ENCODE measurements around the gene CLTCL1.

CLTCL1 gene

GRCh38 chr22:19147195-19147780, 144.2 kb downstream of the CLTCL1 start:
- DNase-seq: no peak

GRCh38 chr22:19146215-19146968, 145.1 kb downstream of the CLTCL1 start:
- no peak for DNase-seq

- DNase-seq: no peak
Measured at GRCh38 chr22:19143967-19144400, 147.5 kb downstream of the CLTCL1 start.

- no peak for DNase-seq
Measured at GRCh38 chr22:19143212-19143611, 148.3 kb downstream of the CLTCL1 start.

- no peak for DNase-seq
Measured at GRCh38 chr22:19142394-19142793, 149.1 kb downstream of the CLTCL1 start.

- no peak for DNase-seq
Measured at GRCh38 chr22:19139974-19140373, 151.5 kb downstream of the CLTCL1 start.

- DNase-seq: no peak
Measured at GRCh38 chr22:19139001-19139356, 152.5 kb downstream of the CLTCL1 start.

- no peak for DNase-seq
Measured at GRCh38 chr22:19138217-19139000, 153.1 kb downstream of the CLTCL1 start.

- DNase-seq: no peak
Measured at GRCh38 chr22:19137384-19138216, 153.9 kb downstream of the CLTCL1 start.

- no peak for DNase-seq
Measured at GRCh38 chr22:19136915-19137314, 154.6 kb downstream of the CLTCL1 start.

- no peak for DNase-seq
Measured at GRCh38 chr22:19134874-19135273, 156.6 kb downstream of the CLTCL1 start.

- DNase-seq: no peak
Measured at GRCh38 chr22:19134176-19134831, 157.2 kb downstream of the CLTCL1 start.

- DNase-seq: no peak
Measured at GRCh38 chr22:19133561-19133960, 158.0 kb downstream of the CLTCL1 start.

- no peak for DNase-seq
Measured at GRCh38 chr22:19132693-19133400, 158.7 kb downstream of the CLTCL1 start.

GRCh38 chr22:19132153-19132552, 159.4 kb downstream of the CLTCL1 start:
- DNase-seq: no peak

GRCh38 chr22:19131685-19132015, 159.9 kb downstream of the CLTCL1 start:
- no peak for DNase-seq

GRCh38 chr22:19130959-19131684, 160.4 kb downstream of the CLTCL1 start, which contains the start of gene TSSK2:
TSSK2 (plus strand) TSS chr22:19131308; CDS start chr22:19131400, 92 bp downstream.
- no peak for DNase-seq

GRCh38 chr22:19129871-19130270, 161.6 kb downstream of the CLTCL1 start:
- no peak for DNase-seq

Data from NCI-H1105 (cell line).